K562 (cell line): ENCODE measurements around the gene ITPRID2. TPM values are rescaled to one million over a fixed set of nuclear protein-coding genes. Genes with fewer than 3 reads are reported as not detected.

Source experiments
- ATAC-seq: fragments of 200-7000 bp; cut with Tn5 transposase; 3 replicates; pipeline ENCODE4 v1.9.1; 2020; ENCODE audit warnings: moderate library complexity
- BruUV-seq: library from RNA; stranded (reverse); fragments of 400-500 nt; replicated peaks from 2 replicates; lab custom pipeline; 2021; lab: Mats Ljungman, UMichigan
- CTCF ChIA-PET: fragments of 300-600 bp; formaldehyde crosslinking; extraction: SDS; loops from one replicate; lab custom pipeline; 2021; ENCODE audit warnings: low intra/inter-chr PET ratio; lab: Yijun Ruan, JAX
- POLR2A ChIA-PET: fragments of 300-600, 350-650 bp; sonication (Branson Sonifier 250); formaldehyde crosslinking; extraction: SDS; loops from one replicate; lab custom pipeline; 2021; ENCODE audit warnings: antibody characterized with exemption, inconsistent platforms; lab: Yijun Ruan, JAX
- DNase-seq, 4 experiments: peaks; one replicate each; pipeline versions ENCODE4 v3.0.0 to v3.0.0-alpha.2; 2011 to 2018; ENCODE audit warnings: low spot score in 3 of 4, mixed read lengths in 3 of 4; ENCODE audit errors: extremely low read depth in 1 of 4
- FAIRE-seq: peaks from 2 replicates; lab custom pipeline; 2011; peaks lifted over from hg19 to GRCh38; lab: Jason Lieb, UNC
- H2AFZ ChIP-seq: 2 replicates; pipeline ENCODE4 v1.6.0; 2011; ENCODE audit warnings: low read depth, low read length, control low read depth, inconsistent platforms
- H3K27ac ChIP-seq: fragments of 200-600 bp; 3 replicates; pipeline ENCODE4 v1.8.0; 2011; ENCODE audit warnings: low read depth, mild to moderate bottlenecking, control low read depth, inconsistent platforms, low read length, moderate library complexity, mixed read lengths; ENCODE audit errors: extremely low read depth
- H3K27me3 ChIP-seq, 2 experiments: fragments of 300-600 bp in 1 of 2; 2 replicates in 1 of 2; 3 replicates in 1 of 2; pipeline versions ENCODE4 v1.6.0 to v1.8.0; 2011; ENCODE audit warnings: inconsistent platforms in 2 of 2, low read length in 2 of 2, mild to moderate bottlenecking in 1 of 2, mixed read lengths in 1 of 2, moderate library complexity in 1 of 2; ENCODE audit not compliant: control insufficient read depth in 2 of 2, insufficient read depth in 2 of 2
- H3K36me3 ChIP-seq: fragments of 300-600 bp; 3 replicates; pipeline ENCODE4 v1.8.0; 2011; ENCODE audit warnings: mild to moderate bottlenecking, low read length, inconsistent platforms; ENCODE audit not compliant: control insufficient read depth, insufficient read depth
- H3K4me1 ChIP-seq, 2 experiments: fragments of 200-600 bp in 1 of 2; replicated peaks in 1 of 2; 2 replicates in 1 of 2; 3 replicates in 1 of 2; pipeline versions ENCODE4 v1.5.1 to v1.8.0; 2011; ENCODE audit warnings: inconsistent platforms in 2 of 2, low read length in 2 of 2, mild to moderate bottlenecking in 1 of 2, mixed read lengths in 1 of 2, moderate library complexity in 1 of 2; ENCODE audit not compliant: control insufficient read depth in 2 of 2, insufficient read depth in 2 of 2
- H3K4me2 ChIP-seq: 2 replicates; pipeline ENCODE4 v1.6.1; 2011; ENCODE audit warnings: low read length, control low read depth, inconsistent platforms, mixed read lengths; ENCODE audit not compliant: insufficient read depth
- H3K4me3 ChIP-seq: fragments of 200-600 bp; sonication (generic), shearing (Covaris generic); 2 replicates; pipeline ENCODE4 v1.5.1; 2016; ENCODE audit warnings: control low read depth, inconsistent platforms
- H3K79me2 ChIP-seq: fragments of 200-600 bp; 3 replicates; pipeline ENCODE4 v1.8.0; 2011; ENCODE audit warnings: low read length, inconsistent platforms; ENCODE audit not compliant: control insufficient read depth, insufficient read depth
- H3K9ac ChIP-seq, 2 experiments: 2 replicates each; pipeline versions ENCODE4 v1.6.0 to v1.6.1; 2011; ENCODE audit warnings: low read depth in 2 of 2, low read length in 2 of 2, control low read depth in 1 of 2, inconsistent platforms in 1 of 2, mild to moderate bottlenecking in 1 of 2, mixed read lengths in 1 of 2; ENCODE audit not compliant: insufficient read depth in 1 of 2
- H3K9me1 ChIP-seq: one replicate; pipeline ENCODE4 v1.6.0; 2011; ENCODE audit warnings: inconsistent platforms, mild to moderate bottlenecking, low read length, moderate library complexity; ENCODE audit not compliant: control insufficient read depth, insufficient read depth
- H3K9me3 ChIP-seq: replicated peaks from 2 replicates; pipeline ENCODE4 v1.5.1; 2011; ENCODE audit warnings: low read depth, low read length, inconsistent platforms; ENCODE audit not compliant: control insufficient read depth, insufficient read depth
- H4K20me1 ChIP-seq: replicated peaks from 2 replicates; pipeline ENCODE4 v1.6.1; 2011; ENCODE audit warnings: low read length, inconsistent platforms, mixed read lengths; ENCODE audit not compliant: control insufficient read depth, insufficient read depth
- CCAR2 ChIP-seq: fragments of 200-400 bp; formaldehyde crosslinking; IDR thresholded peaks from 2 replicates; pipeline ENCODE4 v1.6.1; 2017; ENCODE audit warnings: mild to moderate bottlenecking, low read depth, low read length
- CEBPG ChIP-seq, 3 experiments: fragments of 200-800 bp in 1 of 3; sonication (Bioruptor generic) in 1 of 3; sonication (generic) in 1 of 3; formaldehyde crosslinking in 1 of 3; IDR thresholded peaks in 2 of 3; conservative IDR thresholded peaks in 1 of 3; 2 replicates each; pipeline versions ENCODE4 v1.6.1 to v1.8.0; 2016 to 2022; ENCODE audit warnings: missing compliant biosample characterization in 2 of 3, missing genetic modification characterization in 2 of 3, mild to moderate bottlenecking in 1 of 3, missing genetic modification reagents in 1 of 3
- HLTF ChIP-seq: fragments of 450-650 bp; IDR thresholded peaks from 2 replicates; pipeline ENCODE4 v1.6.1; 2016
- MEIS2 ChIP-seq: fragments of 450-650 bp; IDR thresholded peaks from 2 replicates; pipeline ENCODE4 v1.6.1; 2014; ENCODE audit warnings: mild to moderate bottlenecking; ENCODE audit not compliant: partially characterized antibody
- NR3C1 ChIP-seq: sonication (generic); formaldehyde crosslinking; IDR thresholded peaks from 2 replicates; pipeline ENCODE4 v1.8.1; 2022; ENCODE audit warnings: missing genetic modification reagents
- PHF8 ChIP-seq: fragments of 200-600 bp; sonication (generic); IDR thresholded peaks from 2 replicates; pipeline ENCODE4 v1.6.1; 2012; ENCODE audit warnings: mixed run types, mild to moderate bottlenecking, inconsistent platforms, low read length, moderate library complexity, borderline replicate concordance
- SAFB2 ChIP-seq: fragments of 200-400 bp; formaldehyde crosslinking; IDR thresholded peaks from 2 replicates; pipeline ENCODE4 v1.6.1; 2018; ENCODE audit warnings: borderline replicate concordance, low read length, low read depth, moderate library complexity; ENCODE audit not compliant: severe bottlenecking
- U2AF2 ChIP-seq: fragments of 200-400 bp; formaldehyde crosslinking; optimal IDR thresholded peaks from 2 replicates; pipeline ENCODE3; 2017; ENCODE audit warnings: low read depth, mild to moderate bottlenecking, low read length
- WGBS: fragments of 100-300 bp; shearing (Covaris generic); methylation state at CpG from one replicate; pipeline ENCODE4 v1.1.6; 2016; ENCODE audit warnings: low coverage, mixed read lengths; ENCODE audit not compliant: insufficient coverage; ENCODE audit errors: missing lambda C conversion rate; 5-methylcytosine and 5-hydroxymethylcytosine counted together
- in situ Hi-C: fragments of 300-500 bp; cut with MboI; formaldehyde crosslinking; loops from 4 replicates; pipeline ENCODE4 v1.15.0; 2018; ENCODE audit warnings: inconsistent platforms, mixed read lengths
- intact Hi-C: fragments of 100-400 bp; cut with micrococcal nuclease; formaldehyde crosslinking; loops from 2 replicates; pipeline ENCODE4 v1.14.2; 2022
- polyA plus RNA-seq, 8 experiments: library from polyadenylated mRNA; depleted of rRNA in 4 of 8; stranded (reverse) in 5 of 8; unstranded in 3 of 8; fragments of >200 nt; fragmentation: Nextera tagmentation in 2 of 8; fragmentation: Illumina TruSeq in 1 of 8; extraction: Ambion mirVana in 2 of 8; extraction: Trizol in 1 of 8; gene quantifications; 2 replicates each; pipeline versions ENCODE4 v1.2.1 to v1.2.3, GENCODE V29; 2011 to 2014; ENCODE audit warnings: inconsistent platforms in 1 of 8, missing spikeins in 1 of 8
- total RNA-seq, 7 experiments: library from RNA; depleted of rRNA in 6 of 7; stranded (reverse); fragments of >200 nt in 6 of 7; fragmentation: Illumina TruSeq in 2 of 7; extraction: Trizol in 2 of 7; gene quantifications; 2 replicates each; pipeline versions ENCODE4 v1.2.1 to v1.2.3, GENCODE V29; 2011 to 2021; ENCODE audit warnings: low replicate concordance in 1 of 7

Gene ITPRID2
- total and polyA plus RNA-seq, 9 of the 15 experiments (the other 6 are each of a cell fraction or from before 2014, with no cell fraction given) = 18.5 to 77.8 (median 52.0) TPM

DNA sequence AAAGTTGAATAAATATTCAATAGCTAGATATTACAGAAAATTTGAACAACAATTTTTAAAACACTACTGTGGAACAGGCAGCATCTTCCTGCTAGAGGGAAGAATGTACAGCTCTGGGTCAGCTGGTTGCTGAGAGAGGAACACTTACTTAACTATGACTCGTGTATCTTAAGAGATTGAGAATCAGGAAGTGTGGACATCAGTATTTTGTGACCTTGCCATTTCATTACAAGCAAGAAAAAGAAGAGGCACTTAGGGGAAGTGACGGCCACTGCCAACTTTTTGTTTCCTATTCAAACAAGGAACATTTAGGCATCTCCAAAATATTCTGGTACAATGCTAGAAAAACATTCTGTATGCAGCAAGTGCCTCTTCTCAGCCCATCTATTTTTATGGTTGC lies 45.9 kb downstream of the ITPRID2 start (continued):
- TF ChIP-seq CEBPG (CRISPR knock-in tag; IDR thresholded peaks at IDR 0.05) (no peak), CEBPG (tag; conservative IDR thresholded peaks at IDR 0.05 in 1 of 2, IDR thresholded peaks at IDR 0.05 in 1 of 2) (no peak), PHF8 (no peak)

- no peak for ATAC-seq
- no peaks in the 10 kb centered on the region for H3K9me1 ChIP-seq
- H4K20me1 ChIP-seq = no peaks in the 10 kb centered on the region
- H3K4me3 ChIP-seq = no peak overlapping the region
- FAIRE-seq = no peak
- TF ChIP-seq CCAR2 (no peak), NR3C1 (CRISPR knock-in tag) (no peak), SAFB2 (no peak), MEIS2 (no peak), U2AF2 (no peak), HLTF (no peak)
- no TSS peak for BruUV-seq
- H2AFZ ChIP-seq = no peak overlapping the region
- no peak overlapping the region for H3K27ac ChIP-seq
- DNase-seq = no peak
- ChIA-PET POLR2A (no interaction called here), CTCF (no interaction called here)
- H3K36me3 ChIP-seq = no peaks in the 10 kb centered on the region
- in situ Hi-C loops (no loop called here), intact Hi-C loops (no loop called here)
- no peaks in the 10 kb centered on the region; a peak in 1 of 5 replicates for H3K4me1 ChIP-seq
- no peak overlapping the region for H3K4me2 ChIP-seq
- peaks cover 2 to 3% of the 10 kb centered on the region in 2 experiments; a peak in 3 of 5 replicates for H3K27me3 ChIP-seq
- no peaks in the 10 kb centered on the region for H3K79me2 ChIP-seq
- WGBS = 0% methylated on average over 2 of the region's 2 CpGs
- H3K9me3 ChIP-seq = no peaks in the 10 kb centered on the region
- H3K9ac ChIP-seq = no peak overlapping the region
Observed at GRCh38 chr2:181943411-181944124, 52.0 kb downstream of the ITPRID2 start.
